Mesothelial cell of epicardium (in vitro differentiated cells): Measurements from ENCODE around the gene MAP4. TPM values are rescaled to one million over a fixed set of nuclear protein-coding genes. Genes with fewer than 3 reads are reported as not detected.

Source experiments
- DNase-seq, 2 experiments: peaks; one replicate each; pipeline ENCODE4 v3.0.0; 2021; ENCODE audit warnings: low spot score in 2 of 2; ENCODE audit not compliant: unreplicated experiment in 2 of 2
- H3K27ac Mint-ChIP-seq: 2 replicates; pipeline ENCODE4 v1.8.0; 2021; ENCODE audit warnings: mixed read lengths
- H3K27me3 Mint-ChIP-seq: 2 replicates; pipeline ENCODE4 v1.8.0; 2021; ENCODE audit warnings: low read depth, mixed read lengths
- H3K36me3 Mint-ChIP-seq: 2 replicates; pipeline ENCODE4 v1.8.0; 2021; ENCODE audit warnings: mixed read lengths
- H3K4me1 Mint-ChIP-seq: 2 replicates; pipeline ENCODE4 v1.8.0; 2021; ENCODE audit warnings: mixed read lengths
- H3K4me3 Mint-ChIP-seq: 2 replicates; pipeline ENCODE4 v1.8.0; 2021; ENCODE audit warnings: mild to moderate bottlenecking, moderate library complexity, mixed read lengths
- H3K9me3 Mint-ChIP-seq: 2 replicates; pipeline ENCODE4 v1.8.0; 2021; ENCODE audit warnings: mixed read lengths
- total RNA-seq: library from RNA; stranded (reverse); gene quantifications from 3 replicates; pipeline ENCODE4 v1.2.1, GENCODE V29; 2021
- TF ChIP-seq, protein P1 (sequence below): fragments of 200-600 bp; sonication (generic); IDR thresholded peaks from one replicate; pipeline ENCODE4 v1.5.0; 2021; ENCODE audit warnings: antibody characterized with exemption; ENCODE audit not compliant: unreplicated experiment

The MAP4 gene
- total RNA-seq, 1 donor from 2014 or later = 153 TPM

GRCh38 chr3:48000212-48000611 is 16.0 kb downstream of the MAP4 start:
- Mint-ChIP-seq H3K36me3 (peaks cover 9% of the 10 kb centered on the region), H3K27me3 (no peaks in the 10 kb centered on the region), H3K4me1 (peaks cover 25% of the 10 kb centered on the region), H3K9me3 (no peaks in the 10 kb centered on the region), H3K4me3 (no peak overlapping the region), H3K27ac (no peak overlapping the region)
- TF ChIP-seq, protein P1, sequence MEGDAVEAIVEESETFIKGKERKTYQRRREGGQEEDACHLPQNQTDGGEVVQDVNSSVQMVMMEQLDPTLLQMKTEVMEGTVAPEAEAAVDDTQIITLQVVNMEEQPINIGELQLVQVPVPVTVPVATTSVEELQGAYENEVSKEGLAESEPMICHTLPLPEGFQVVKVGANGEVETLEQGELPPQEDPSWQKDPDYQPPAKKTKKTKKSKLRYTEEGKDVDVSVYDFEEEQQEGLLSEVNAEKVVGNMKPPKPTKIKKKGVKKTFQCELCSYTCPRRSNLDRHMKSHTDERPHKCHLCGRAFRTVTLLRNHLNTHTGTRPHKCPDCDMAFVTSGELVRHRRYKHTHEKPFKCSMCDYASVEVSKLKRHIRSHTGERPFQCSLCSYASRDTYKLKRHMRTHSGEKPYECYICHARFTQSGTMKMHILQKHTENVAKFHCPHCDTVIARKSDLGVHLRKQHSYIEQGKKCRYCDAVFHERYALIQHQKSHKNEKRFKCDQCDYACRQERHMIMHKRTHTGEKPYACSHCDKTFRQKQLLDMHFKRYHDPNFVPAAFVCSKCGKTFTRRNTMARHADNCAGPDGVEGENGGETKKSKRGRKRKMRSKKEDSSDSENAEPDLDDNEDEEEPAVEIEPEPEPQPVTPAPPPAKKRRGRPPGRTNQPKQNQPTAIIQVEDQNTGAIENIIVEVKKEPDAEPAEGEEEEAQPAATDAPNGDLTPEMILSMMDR = no peak
- DNase-seq = no peak

- Mint-ChIP-seq H3K27ac (no peak overlapping the region), H3K4me3 (no peak overlapping the region), H3K4me1 (peaks cover 25% of the 10 kb centered on the region), H3K9me3 (no peaks in the 10 kb centered on the region), H3K36me3 (peaks cover 24% of the 10 kb centered on the region), H3K27me3 (no peaks in the 10 kb centered on the region)
- TF ChIP-seq, protein P1 = no peak
- no peak for DNase-seq
These were observed 19.8 kb downstream of the MAP4 start for GRCh38 chr3:47996440-47996839.

- H3K36me3 Mint-ChIP-seq = peaks cover 24% of the 10 kb centered on the region
- no peak for DNase-seq
- H3K9me3 Mint-ChIP-seq = no peaks in the 10 kb centered on the region
- no peak overlapping the region for H3K4me3 Mint-ChIP-seq
- TF ChIP-seq, protein P1 = no peak
- H3K27me3 Mint-ChIP-seq = no peaks in the 10 kb centered on the region
- peaks cover 24% of the 10 kb centered on the region for H3K4me1 Mint-ChIP-seq
- H3K27ac Mint-ChIP-seq = no peak overlapping the region
These were observed 22.0 kb downstream of the MAP4 start for GRCh38 chr3:47994180-47994579.

GRCh38 chr3:47991341-47991740 is 24.9 kb downstream of the MAP4 start:
- TF ChIP-seq, protein P1 = no peak
- no peak overlapping the region for H3K4me3 Mint-ChIP-seq
- H3K27me3 Mint-ChIP-seq = no peaks in the 10 kb centered on the region
- H3K27ac Mint-ChIP-seq = no peak overlapping the region
- H3K9me3 Mint-ChIP-seq = no peaks in the 10 kb centered on the region
- peaks cover 3% of the 10 kb centered on the region for H3K4me1 Mint-ChIP-seq
- no peak for DNase-seq
- H3K36me3 Mint-ChIP-seq = peaks cover 19% of the 10 kb centered on the region

DNA sequence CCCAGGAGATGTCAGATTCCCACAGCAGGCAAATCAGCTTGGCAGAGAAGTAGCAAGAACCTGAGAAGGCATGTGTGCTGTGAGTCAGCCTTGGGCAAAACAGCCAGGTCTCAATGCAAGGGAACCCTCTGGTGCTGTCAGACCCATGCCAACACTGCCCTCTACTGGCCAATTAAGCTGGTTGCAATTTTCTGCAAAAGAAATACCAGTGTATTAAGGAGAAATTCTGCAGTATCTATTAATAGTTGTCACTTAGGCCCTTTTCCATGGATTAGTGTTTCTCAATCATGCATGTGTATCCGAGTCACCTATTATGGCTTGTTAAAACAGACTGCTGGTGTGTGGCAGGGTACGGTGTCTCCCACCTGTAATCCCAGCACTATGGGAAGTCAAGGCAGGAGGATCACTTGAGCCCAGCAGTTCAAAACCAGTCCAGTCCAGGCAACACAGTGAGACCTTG is 26.2 kb downstream of the MAP4 start:
- H3K4me1 Mint-ChIP-seq = peaks cover 3% of the 10 kb centered on the region
- peaks cover 15% of the 10 kb centered on the region for H3K36me3 Mint-ChIP-seq
- H3K4me3 Mint-ChIP-seq = no peak overlapping the region
- H3K27ac Mint-ChIP-seq = peak overlapping the region; percentile 45
- H3K9me3 Mint-ChIP-seq = no peaks in the 10 kb centered on the region
- peak; percentile 51 to 67 for DNase-seq
- TF ChIP-seq, protein P1 = peak; percentile 90
- no peaks in the 10 kb centered on the region for H3K27me3 Mint-ChIP-seq

DNA sequence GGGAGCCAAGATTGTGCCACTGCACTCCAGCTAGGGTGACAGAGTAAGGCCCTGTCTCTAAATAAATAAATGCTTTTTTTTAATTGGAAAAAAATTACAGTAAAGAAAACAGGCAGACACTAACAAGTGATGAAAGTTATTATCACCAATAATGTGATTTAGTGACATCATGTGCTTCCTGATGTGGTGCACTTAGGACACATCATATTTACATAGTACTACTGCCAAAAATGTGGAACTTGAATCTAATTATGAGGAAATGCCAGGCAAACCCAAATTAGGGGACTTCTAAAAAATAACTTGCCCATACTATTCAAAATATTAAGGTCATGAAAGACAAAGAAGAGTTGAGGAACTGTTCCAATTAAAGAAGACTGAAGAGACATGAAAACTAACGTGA is 30.8 kb downstream of the MAP4 start:
- no peaks in the 10 kb centered on the region for H3K9me3 Mint-ChIP-seq
- peak overlapping the region; percentile 7 for H3K27ac Mint-ChIP-seq
- H3K36me3 Mint-ChIP-seq = no peaks in the 10 kb centered on the region
- H3K27me3 Mint-ChIP-seq = no peaks in the 10 kb centered on the region
- H3K4me3 Mint-ChIP-seq = no peak overlapping the region
- DNase-seq = no peak
- peaks cover 6% of the 10 kb centered on the region for H3K4me1 Mint-ChIP-seq
- TF ChIP-seq, protein P1 = no peak
